GM19467 (cell line): ENCODE results near the gene TBC1D1.
"Not testable (repeated sequence)": the region's sequence is repeated elsewhere in the genome, so short reads cannot be mapped to it uniquely, and the experiment has no call there.

ENCODE experiments used
- ATAC-seq: cut with Tn5 transposase; IDR thresholded peaks from one replicate; pipeline ENCODE4 v1.9.1; 2021; ENCODE audit warnings: mild to moderate bottlenecking, moderate library complexity; ENCODE audit not compliant: unreplicated experiment

The TBC1D1 gene

DNA sequence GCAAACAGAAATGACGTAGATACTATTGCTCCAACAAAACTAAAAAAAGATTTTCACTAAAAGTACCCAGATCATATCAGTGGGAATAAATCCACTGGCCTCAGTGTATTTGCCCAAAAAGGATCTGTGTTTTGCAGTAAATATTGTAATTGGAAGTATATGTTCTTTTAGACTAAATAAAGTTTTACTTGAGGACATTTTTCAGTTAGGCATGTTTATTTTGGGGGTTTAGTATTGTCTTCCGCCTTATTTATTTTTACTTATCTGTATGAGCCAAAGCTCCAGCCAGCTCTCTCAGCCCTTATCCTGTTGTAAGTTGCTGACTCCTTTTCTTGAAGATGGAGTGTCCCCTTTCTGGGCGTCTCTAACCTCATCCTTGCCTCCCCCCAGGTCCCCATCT, 119.1 kb downstream of the TBC1D1 start:
- ATAC-seq: no peak

DNA sequence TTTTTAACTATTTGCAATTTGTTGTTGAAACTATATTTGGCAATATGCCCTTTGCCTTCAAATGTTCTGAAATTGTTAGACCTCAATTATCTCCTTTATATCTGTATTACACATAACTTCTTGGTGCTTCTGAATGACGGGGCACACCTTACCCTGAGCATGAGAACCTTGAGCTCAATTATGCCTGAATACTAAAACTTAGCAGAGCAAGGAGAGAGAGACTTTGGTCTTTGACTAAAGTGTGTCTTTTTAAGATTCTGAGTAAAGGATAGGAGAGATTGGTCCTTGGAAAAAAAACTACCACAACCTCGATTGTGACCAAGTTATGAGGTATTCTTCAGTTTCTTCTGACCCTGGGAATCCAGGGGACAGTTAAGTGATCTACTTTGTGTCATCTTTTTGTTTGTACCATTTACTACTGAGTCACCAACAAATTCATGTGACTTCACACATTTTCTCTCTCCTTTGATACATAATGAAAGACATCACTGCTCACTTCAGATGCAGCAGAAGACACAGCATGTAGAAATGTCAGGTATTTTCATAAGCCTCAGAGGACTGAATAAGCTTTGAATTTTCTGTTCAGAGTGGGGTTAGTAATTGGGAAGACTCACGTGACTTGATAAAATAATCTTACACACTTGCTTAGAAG, 120.8 kb downstream of the TBC1D1 start:
- ATAC-seq: no peak

DNA sequence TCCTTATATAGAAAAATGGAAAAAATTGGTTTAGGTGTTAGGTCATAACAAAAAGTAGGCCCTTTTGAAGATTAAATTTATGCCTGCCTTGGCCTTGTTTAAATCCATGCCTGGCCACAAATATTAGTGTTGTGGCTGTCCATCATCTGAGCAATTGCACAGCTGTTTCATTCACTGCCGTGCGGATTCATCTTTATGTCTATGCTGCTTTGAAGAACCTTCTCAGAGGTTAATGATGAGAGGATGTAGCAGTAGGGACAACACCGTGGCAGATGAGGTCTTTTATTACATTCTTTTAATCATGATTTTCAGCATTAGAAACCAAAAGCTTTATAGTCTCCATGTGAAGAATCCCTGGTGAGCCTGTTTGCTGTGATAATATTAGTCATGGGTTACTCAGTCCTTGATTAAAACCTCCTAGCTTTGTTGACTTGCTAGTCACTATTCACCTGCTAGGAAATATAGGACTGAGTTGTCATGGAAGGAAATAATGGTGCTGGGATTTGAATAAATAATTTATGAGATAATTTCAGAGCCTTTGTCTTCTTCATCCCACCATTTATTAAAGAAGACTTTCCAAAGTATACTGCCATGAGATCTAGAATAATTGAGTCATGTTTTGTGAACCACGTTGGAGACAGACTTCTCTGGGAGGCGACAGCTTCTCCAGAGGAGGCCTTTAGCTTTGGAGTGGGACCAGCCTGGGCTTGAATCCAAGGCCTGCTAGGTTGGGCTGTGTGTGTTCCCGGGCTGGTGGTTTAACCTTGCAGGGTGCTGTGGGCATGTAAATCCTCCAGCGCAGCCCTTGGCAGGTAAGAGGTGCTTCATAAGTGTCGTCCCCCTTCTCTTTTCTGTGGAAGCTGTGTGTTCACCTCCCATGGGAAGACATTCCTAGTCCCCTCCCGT, 122.8 kb downstream of the TBC1D1 start:
- no peak for ATAC-seq

DNA sequence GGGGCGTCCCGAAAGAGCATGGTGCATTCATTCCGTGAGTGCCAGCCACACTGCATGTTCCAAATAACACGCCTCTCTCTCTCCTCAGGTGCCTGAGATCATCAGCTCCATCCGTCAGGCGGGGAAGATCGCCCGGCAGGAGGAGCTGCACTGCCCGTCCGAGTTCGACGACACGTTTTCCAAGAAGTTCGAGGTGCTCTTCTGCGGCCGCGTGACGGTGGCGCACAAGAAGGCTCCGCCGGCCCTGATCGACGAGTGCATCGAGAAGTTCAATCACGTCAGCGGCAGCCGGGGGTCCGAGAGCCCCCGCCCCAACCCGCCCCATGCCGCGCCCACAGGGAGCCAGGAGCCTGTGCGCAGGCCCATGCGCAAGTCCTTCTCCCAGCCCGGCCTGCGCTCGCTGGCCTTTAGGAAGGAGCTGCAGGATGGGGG, 123.6 kb downstream of the TBC1D1 start:
- no peak for ATAC-seq

DNA sequence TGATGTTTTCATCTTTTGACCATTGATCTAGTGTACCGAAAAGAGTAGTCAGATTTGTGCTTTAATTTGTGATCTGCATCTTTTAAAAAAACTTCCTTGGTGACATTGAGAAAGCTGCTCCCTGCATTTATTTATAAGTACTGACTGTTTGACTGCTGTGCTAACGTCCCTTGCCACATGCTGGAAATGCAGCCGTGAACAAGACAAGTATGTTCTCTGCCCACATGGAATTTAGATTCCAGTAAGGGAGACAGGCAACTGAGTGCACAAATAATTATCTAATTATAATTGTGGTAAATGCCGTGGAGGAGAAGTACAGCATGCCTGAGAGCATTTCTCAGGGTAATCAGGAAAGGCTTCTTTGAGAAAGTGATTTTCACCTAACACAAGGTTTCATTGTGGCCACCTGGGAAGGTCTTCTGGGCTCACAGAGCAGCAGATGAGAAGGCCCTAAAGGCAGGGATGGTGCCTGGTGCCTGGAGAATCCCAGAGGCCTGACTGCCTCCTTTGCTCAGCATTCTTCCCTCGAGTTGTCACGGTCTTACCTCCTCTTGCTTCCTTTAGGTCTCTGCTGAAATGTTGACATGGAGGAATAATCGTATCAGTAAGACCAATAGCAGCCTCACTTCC, 125.1 kb downstream of the TBC1D1 start:
- ATAC-seq: no peak

DNA sequence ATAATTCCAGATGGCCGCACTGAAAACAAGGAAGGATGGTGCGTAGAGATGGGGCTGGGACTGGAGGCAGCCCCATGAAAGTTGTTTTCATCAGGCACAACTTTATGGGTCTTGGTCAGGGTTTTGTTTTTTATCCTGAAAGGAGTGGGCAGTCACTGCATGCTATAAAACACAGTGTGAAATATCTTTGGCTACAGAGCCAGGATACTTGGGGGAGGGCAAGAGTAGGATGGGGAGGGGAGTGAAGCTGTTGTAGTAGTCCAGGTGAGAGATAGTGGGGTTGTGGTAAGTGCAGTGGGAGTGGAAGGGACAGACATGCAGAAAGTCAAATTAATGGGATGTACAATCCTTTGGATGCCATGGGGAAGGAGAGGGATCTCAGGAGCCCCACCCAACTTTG, 125.8 kb downstream of the TBC1D1 start:
- ATAC-seq: no peak

DNA sequence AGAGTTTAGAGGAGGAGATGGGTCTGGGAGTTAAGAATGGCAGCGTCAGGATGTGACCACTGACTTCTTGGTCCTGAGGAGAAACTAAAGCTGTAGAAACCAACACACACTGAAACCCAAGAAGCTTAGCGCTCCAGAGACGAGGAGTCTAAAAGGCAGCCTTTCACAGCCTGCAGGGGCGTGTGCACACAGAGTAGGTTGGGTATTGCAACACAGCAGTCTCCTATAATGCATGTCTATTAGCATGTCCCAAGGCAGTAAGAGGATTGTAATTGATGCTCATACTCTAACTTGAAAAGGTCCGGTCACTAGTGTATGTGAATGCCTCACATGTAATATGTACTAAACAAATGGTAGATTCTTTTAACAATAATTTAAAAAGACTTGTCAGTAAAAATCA, 126.7 kb downstream of the TBC1D1 start:
- ATAC-seq: no peak

DNA sequence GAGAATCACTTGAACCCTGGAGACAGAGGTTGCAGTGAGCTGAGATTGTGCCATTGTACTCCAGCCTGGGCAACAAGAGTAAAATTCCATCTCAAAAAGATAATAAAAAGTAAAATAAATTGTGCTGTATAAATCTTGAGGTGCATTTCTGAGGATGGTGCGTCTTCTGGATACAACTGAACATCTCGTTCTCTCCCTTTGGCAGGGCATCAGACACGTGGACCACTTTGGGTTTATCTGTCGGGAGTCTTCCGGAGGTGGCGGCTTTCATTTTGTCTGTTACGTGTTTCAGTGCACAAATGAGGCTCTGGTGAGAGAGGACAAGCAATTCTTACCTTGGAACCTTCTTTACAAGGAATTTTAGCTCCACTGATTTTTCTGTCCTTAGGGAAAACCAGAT, 129.5 kb downstream of the TBC1D1 start:
- no peak for ATAC-seq

DNA sequence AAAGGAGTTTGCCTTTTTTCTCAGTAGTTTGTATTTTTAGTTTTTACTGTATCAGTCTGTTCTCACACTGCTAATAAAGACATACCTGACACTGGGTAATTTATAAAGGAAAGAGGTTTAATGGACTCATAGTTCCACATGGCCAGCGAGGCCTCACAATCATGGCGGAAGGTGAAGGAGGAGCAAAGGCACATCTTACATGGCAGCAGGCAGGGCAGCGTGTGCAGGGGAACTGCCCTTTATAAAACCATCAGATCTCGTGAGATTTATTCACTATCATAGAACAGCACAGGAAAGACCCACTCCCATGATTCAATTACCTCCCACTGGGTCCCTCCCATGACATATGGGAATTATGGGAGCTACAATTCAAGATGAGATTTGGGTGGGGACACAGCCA, 130.1 kb downstream of the TBC1D1 start:
- ATAC-seq: not testable (repeated sequence)

DNA sequence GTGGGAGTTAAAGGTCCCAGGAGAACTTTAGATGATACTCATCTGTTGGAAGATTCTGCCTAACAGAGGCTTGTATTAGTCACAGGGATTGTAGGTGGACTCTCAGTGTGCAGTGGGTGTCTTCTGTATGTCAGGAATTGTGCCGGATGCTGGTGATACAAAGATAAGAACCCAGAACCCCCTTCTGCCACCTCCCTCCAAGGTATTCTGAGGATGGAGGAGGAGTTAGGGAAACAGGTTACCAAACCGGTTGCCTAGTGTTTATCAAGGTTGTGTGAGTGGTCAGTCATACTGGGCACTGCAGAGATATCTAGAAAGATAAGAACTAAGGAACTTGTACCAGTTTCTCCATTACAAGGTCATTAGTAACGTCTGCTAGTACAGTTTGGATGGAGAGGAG, 130.9 kb downstream of the TBC1D1 start:
- ATAC-seq: no peak

DNA sequence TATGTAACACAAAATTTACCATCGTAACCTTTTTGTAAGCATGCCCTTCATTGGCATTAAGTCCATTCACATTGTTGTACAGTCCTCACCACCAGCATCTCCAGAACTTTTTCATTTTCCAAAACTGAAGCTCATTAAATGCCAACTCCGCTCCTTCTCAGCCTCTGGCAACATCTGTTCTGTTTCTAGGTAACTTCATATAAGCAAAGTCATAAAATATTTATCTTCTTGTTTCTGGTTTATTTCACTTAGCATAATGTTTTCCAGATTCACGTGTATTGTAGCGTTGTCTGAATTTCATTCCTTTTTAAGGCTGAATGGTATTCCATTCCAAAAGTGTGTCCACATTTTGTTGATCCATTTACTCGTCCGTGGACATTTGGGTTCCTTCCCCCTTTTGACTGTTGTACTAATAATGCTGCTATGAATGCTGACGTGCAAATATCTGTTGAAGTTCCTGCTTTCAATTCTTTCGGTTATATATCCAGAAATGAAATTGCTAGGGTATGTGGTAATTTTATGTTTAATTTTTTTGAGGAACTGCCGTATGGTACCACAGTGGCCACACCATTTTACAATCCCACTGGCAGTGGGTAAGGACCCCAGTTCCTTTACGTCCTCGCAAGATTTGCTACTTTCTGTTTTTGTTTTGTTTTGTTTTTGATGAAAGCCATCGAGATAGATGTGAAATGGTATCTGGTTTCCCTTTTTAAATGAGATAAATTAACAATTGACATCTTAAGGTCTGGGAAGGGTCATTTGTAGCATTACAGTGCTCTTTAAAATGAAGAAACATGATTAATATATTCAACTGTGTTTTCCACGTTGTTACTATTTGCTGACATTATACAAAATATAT, 132.7 kb downstream of the TBC1D1 start:
- ATAC-seq: no peak

DNA sequence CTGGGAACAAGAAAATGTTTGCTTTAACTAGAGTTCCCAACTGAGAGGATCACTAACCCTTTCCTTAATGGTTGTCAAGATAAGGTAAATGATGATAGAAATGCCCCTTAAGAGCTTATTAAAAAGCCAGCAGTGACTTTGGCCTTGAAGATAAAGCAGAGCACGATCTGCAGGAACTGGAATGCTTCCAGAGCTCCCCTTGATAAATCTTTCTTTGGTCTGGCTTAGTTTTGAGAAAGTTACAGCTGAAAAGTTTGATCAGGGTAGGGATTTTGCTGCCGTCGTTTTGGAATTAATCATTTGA, 133.3 kb downstream of the TBC1D1 start:
- ATAC-seq: no peak

DNA sequence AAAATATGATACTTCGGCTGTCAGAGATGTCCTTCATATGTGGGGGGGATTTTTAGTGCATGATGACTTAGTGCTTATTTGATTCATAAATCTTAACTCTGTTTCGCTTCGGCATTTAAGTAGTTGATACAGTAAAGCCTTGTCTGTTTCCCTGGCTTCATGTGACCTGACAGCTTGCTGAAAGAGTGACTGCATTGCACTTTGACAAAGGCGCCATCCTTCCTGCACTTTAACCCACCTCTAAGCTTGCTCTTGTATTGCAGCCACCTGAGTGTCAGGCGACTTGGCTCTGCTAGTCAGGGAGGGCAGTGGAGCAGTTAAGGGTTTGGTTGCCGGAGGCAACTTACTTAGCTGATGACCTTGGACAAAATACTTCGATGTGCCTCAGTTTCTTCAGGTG, 134.8 kb downstream of the TBC1D1 start:
- no peak for ATAC-seq

DNA sequence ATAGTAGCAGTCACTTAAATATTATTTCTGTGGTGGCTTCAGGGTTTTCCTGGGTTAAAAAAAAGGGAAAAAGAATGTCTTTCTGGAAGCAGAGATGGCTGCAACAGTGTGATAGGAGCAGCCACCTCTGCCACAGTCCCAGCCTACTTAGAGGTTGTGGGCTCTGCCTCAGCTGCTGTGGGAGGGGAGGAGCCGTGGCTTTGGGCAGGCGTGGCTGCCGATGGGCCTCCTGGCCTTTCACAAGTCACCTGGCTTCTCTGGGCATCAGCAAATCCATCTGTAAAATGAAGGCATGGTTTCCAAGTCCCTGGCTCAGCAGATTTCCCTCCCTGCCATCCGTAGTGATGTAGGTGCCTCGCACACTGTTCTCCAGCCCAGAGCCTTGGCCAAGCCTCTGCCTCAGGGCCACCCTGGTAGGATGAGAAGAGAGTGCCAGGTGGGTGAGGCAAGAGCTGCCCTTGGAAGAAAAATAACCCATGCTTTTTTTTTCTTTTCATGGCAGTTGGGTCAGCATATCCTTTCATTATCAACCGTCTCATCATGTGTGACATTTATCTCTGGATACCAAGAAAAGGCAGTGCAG, 135.4 kb downstream of the TBC1D1 start:
- ATAC-seq: no peak

DNA sequence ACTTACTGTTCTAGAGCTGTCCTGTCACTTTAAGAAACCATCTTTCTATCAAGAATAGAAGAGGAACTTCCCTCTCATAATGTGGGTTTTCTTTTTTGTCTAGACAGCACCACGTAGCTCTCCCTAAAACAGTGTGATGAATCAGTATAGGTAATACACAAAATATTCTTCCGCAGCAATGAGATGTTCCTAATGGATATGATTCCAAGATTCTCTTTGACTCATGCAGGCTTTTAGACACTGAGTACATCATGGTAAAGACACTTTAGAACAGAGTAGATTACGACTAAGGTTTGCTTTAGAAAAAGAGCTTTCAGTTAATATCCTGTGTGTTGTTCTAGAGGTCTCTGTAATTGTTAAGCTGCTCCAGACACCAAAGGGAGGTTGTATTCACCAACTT, 139.1 kb downstream of the TBC1D1 start:
- ATAC-seq: no peak

DNA sequence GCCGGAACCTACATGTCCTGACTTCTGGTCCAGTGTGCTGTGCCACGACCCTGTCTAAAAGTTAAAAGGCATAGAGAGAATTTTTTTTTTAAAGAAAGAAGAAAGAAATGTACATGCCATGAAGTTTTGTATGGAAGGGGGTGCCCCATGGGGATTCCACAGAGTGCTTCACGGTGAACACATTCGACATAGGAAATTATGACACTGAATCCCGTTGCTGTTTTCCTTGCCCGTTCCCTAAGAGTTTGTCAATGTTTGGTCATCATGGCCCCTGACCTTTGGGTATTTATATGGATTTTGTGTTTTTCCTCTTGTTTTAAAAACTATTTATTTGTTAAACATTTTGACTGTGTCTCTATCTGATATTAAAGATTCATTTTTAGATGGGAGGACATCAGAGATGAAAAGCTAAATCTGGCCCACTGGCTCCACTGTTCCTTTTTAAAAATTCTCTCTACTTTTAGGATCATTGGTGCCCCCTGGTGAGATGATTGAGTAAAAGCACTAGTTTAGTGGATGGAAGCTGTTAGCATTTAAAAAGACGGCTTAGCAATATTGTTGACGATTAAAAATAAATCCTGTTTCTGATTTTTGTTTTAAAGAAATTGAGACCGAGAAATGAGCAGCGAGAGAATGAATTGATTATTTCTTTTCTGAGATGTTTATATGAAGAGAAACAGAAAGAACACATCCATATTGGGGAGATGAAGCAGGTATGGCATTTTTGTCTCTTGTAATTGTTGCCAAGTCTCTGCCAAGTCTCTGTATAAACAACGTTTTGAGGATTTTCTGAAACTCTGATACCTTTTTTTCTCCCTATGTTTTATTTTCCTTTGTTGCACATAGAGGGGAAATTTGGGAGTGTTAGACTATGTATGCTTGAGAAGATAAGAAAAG, 144.3 kb downstream of the TBC1D1 start:
- no peak for ATAC-seq

DNA sequence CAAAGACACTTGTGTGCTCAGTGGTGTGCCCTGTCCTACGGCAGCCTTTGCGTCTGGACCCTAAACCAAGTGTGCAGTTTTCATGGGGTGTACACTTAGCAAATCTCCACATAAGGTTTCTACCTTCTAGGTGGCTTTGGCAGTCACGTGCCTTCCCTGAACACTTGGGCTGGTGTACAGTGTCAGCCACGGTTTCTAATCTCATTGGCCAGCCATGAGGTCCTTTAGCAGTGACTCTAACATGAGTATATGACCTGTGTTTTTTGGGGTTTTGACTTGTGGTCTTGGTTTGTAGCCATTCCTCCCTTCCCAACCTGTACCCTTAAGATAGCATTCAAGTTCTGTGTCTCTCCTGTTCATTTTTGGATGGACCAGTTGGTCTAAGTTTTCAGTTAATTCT, 145.7 kb downstream of the TBC1D1 start:
- ATAC-seq: no peak

DNA sequence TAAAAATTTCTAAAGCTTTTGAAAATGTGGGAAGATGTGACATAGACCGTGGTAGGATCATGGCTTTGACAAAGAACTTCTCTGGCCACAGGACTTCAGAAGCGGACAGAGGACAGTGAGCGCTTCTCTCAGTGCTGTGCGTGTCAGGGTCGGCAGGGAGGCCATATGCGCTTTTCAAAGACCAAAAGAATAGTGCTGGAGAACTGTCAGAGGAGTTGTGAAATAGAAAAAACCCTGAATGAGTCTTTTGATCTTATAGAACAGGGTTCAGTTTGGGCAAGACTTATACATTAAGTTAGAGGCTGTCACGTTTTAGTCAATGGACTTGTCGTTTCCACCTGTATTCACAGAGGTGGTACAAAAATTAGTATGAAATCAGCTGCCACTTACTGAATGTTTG, 146.7 kb downstream of the TBC1D1 start:
- no peak for ATAC-seq

DNA sequence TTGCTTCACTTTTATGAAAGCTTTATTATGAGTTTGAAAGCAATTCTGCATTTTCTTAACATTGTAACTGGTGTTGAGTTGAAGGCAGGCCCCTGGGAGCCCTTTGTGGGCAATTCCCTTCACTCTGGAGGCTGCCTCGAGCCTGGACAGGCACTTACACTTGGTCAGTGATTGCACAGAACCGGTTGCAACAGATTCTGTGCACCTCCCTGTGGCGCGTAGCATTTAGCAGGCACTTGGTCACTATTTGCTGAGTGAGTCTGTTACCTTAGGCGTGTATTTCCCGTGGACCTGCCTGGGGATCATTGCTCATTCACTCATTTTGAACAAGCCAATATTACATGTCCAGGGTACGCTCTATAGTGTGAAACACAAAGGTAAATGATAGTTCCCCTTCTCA, 149.7 kb downstream of the TBC1D1 start:
- ATAC-seq: no peak

DNA sequence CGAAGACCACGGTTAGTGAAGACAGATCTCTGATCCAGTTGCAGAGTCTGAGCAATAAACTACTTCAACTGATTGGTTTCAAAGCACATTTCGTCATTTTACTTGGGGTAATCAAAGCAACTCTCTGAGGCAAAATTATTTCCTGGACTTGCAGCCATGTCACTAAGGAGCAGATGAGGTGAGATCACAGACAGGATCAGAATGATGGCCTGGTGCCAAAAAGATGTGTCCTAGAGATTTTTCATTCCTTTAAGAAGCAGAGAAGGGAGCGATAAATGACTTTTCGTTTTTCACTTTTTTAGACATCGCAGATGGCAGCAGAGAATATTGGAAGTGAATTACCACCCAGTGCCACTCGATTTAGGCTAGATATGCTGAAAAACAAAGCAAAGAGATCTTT, 153.2 kb downstream of the TBC1D1 start:
- no peak for ATAC-seq
